OCI-LY7 (cell line): Measurements from ENCODE around the gene ARMH1.

Source experiments
- EZH2phosphoT487 ChIP-seq: fragments of 200-600 bp; sonication (generic); IDR thresholded peaks from 2 replicates; pipeline ENCODE4 v1.6.1; 2018; ENCODE audit warnings: low read depth, borderline replicate concordance, mild to moderate bottlenecking, mixed run types, antibody characterized with exemption, low read length, moderate library complexity, mixed read lengths
- TF ChIP-seq, protein P1 (sequence below): fragments of 200-600 bp; sonication (generic); conservative IDR thresholded peaks from 2 replicates; pipeline ENCODE4 v1.5.1; 2014; ENCODE audit warnings: mild to moderate bottlenecking, antibody characterized with exemption, low read length, moderate library complexity, mixed read lengths

GRCh38 chr1:44634606-44635189 lies 39.8 kb upstream of the ARMH1 start:
- TF ChIP-seq, protein P1, sequence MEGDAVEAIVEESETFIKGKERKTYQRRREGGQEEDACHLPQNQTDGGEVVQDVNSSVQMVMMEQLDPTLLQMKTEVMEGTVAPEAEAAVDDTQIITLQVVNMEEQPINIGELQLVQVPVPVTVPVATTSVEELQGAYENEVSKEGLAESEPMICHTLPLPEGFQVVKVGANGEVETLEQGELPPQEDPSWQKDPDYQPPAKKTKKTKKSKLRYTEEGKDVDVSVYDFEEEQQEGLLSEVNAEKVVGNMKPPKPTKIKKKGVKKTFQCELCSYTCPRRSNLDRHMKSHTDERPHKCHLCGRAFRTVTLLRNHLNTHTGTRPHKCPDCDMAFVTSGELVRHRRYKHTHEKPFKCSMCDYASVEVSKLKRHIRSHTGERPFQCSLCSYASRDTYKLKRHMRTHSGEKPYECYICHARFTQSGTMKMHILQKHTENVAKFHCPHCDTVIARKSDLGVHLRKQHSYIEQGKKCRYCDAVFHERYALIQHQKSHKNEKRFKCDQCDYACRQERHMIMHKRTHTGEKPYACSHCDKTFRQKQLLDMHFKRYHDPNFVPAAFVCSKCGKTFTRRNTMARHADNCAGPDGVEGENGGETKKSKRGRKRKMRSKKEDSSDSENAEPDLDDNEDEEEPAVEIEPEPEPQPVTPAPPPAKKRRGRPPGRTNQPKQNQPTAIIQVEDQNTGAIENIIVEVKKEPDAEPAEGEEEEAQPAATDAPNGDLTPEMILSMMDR, result no peak
- no peak for TF ChIP-seq EZH2phosphoT487
